ENCODE results near the gene PRKRA.

DNA sequence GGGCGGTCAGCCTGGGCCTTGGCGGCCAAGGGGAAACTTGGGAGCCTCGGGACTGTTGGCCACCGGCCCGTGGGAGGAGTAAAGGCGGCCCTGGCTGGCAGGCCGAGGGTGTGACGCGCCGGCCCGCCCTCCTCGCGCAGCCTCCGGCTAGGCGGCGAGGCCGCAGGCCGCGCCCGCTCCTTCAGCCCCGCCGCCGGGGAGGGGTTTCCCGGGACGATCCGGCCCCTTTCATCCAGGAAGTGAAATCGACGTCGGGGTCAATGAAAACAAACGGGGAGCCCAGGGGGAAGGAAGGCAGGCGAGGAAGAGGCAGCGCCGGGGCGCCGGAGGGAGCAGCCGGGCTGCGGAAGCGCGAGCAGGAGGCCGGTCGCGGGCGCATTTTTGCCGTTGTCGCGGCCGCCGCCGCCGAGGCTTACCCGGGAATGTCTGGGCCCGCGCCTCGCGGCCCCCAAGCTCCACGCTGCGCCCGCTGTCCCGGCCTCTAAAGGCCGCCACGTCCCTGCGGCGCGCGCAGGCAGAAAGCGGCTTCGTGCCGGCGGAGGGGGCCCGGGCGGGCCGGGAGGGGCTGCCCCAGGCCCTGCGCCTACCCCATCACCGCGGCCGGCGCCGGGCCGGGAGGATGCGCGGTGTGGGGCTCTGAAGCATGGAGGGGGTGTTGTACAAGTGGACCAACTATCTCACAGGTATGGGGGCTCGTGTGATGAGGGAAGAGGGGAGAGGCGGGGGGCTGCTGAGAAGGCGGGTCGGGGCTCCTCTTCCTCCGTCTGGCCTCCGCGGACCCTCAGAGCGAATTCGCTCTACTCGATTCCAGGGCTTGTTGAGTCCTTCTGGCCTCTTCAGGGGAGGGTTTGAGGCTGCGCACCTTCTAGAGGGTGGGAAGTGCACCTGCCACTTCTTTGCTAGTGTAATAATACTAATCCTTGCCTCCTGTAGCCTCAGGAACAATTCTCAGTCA lies 29.5 kb upstream of the PRKRA start, which contains the start of gene PLEKHA3:
- TF ChIP-seq, protein P1, sequence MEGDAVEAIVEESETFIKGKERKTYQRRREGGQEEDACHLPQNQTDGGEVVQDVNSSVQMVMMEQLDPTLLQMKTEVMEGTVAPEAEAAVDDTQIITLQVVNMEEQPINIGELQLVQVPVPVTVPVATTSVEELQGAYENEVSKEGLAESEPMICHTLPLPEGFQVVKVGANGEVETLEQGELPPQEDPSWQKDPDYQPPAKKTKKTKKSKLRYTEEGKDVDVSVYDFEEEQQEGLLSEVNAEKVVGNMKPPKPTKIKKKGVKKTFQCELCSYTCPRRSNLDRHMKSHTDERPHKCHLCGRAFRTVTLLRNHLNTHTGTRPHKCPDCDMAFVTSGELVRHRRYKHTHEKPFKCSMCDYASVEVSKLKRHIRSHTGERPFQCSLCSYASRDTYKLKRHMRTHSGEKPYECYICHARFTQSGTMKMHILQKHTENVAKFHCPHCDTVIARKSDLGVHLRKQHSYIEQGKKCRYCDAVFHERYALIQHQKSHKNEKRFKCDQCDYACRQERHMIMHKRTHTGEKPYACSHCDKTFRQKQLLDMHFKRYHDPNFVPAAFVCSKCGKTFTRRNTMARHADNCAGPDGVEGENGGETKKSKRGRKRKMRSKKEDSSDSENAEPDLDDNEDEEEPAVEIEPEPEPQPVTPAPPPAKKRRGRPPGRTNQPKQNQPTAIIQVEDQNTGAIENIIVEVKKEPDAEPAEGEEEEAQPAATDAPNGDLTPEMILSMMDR (IDR thresholded peaks at IDR 0.05 in 8 of 11, conservative IDR thresholded peaks at IDR 0.05 in 3 of 11): peak in 3 of 11 experiments; percentile 20 to 54 (median 40)
- TF ChIP-seq POLR2A (IDR thresholded peaks at IDR 0.05): peak in 1 of 3 donors; percentile 80
- TF ChIP-seq POLR2AphosphoS5 (IDR thresholded peaks at IDR 0.05): peak; percentile 90 to 93 (median 91)

All from spleen (tissue), 7 donors.